ENCODE data around the gene DEDD2.

The DEDD2 gene

GRCh38 chr19:42150364-42150763 is 67.1 kb downstream of the DEDD2 start:
- Histone ChIP-seq H3K36me3 (ENCODE audit: control insufficient read depth, insufficient read depth, low read length) (no peaks in the 10 kb centered on the region), H3K27me3 (replicated peaks; ENCODE audit: control insufficient read depth, insufficient read depth, low read length) (no peaks in the 10 kb centered on the region; the same call in 1 of the 2 replicates), H3K4me3 (replicated peaks; ENCODE audit: low read depth, low read length) (no peak overlapping the region)
- no peak for DNase-seq (ENCODE audit: extremely low read depth, insufficient read length)
- TF ChIP-seq, protein P1, sequence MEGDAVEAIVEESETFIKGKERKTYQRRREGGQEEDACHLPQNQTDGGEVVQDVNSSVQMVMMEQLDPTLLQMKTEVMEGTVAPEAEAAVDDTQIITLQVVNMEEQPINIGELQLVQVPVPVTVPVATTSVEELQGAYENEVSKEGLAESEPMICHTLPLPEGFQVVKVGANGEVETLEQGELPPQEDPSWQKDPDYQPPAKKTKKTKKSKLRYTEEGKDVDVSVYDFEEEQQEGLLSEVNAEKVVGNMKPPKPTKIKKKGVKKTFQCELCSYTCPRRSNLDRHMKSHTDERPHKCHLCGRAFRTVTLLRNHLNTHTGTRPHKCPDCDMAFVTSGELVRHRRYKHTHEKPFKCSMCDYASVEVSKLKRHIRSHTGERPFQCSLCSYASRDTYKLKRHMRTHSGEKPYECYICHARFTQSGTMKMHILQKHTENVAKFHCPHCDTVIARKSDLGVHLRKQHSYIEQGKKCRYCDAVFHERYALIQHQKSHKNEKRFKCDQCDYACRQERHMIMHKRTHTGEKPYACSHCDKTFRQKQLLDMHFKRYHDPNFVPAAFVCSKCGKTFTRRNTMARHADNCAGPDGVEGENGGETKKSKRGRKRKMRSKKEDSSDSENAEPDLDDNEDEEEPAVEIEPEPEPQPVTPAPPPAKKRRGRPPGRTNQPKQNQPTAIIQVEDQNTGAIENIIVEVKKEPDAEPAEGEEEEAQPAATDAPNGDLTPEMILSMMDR (IDR thresholded peaks at IDR 0.05; ENCODE audit: insufficient read depth, low read length, poor library complexity, severe bottlenecking) = no peak

DNA sequence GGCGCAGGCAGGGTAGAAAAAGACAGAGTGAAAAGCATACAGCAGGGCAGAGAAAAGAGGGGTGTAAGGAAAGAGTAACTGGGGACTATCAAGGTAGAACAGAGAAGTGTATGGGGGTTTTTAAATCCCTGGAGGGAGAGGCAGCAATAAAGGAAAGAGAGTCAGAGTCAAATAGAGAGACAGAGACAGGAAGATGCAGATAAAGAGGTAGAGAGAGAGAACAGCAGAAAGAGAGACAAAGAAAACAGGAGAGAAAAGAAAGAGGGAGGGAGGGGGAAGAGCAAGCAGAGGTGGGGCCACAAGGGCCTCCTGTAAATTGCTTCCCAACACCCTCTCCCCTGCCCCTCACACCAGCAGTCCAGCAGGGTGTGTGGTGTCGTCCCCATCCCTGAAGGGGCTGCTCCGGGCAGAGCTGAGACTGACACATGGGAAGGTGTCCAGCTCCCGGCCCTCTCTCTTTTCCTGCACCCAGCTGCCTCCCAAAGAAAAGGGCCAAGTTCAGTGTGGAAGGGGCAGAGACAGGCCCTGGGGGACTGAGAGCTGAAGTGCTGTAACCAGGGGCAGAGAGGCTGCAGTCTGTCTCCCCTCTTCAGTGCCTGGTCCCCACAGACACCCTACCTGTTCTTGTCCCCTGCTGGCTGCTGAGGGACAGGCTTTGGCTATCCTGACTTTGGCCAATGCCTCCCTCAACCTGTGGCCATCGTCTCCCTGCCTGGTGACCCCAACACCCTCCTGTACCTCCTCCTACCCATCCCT is 67.9 kb downstream of the DEDD2 start:
- no peak for DNase-seq (ENCODE audit: extremely low read depth, insufficient read length)
- Histone ChIP-seq H3K36me3 (ENCODE audit: control insufficient read depth, insufficient read depth, low read length) (no peaks in the 10 kb centered on the region), H3K4me3 (replicated peaks; ENCODE audit: low read depth, low read length) (no peak overlapping the region), H3K27me3 (replicated peaks; ENCODE audit: control insufficient read depth, insufficient read depth, low read length) (no peaks in the 10 kb centered on the region; the same call in 1 of the 2 replicates)
- TF ChIP-seq, protein P1 (IDR thresholded peaks at IDR 0.05; ENCODE audit: insufficient read depth, low read length, poor library complexity, severe bottlenecking) = no peak

Data from GM06990 (cell line).